Measurements from ENCODE around the gene MEX3C. TPM values are rescaled to one million over a fixed set of nuclear protein-coding genes. Genes with fewer than 3 reads are reported as not detected.

The MEX3C gene
- total and polyA plus RNA-seq, 2 experiments from 2014 or later = 28.8 to 109 TPM

GRCh38 chr18:51168960-51169662 lies 28.4 kb downstream of the MEX3C start (continued):
- TF ChIP-seq REST (IDR thresholded peaks at IDR 0.05; ENCODE audit: unreplicated experiment) = no peak
- TF ChIP-seq CTCF (conservative IDR thresholded peaks at IDR 0.05; ENCODE audit: low read depth in 2 of 2) = no peak
- TF ChIP-seq EZH2 (IDR thresholded peaks at IDR 0.05; ENCODE audit: low read depth, unreplicated experiment) = no peak

GRCh38 chr18:51168026-51168742 lies 29.3 kb downstream of the MEX3C start:
- Histone ChIP-seq H3K79me2 (replicated peaks; ENCODE audit: insufficient read depth) (no peaks in the 10 kb centered on the region), H3K27ac (ENCODE audit: low read depth) (peak overlapping the region; percentile 82), H3K36me3 (ENCODE audit: insufficient read depth) (no peaks in the 10 kb centered on the region), H3K9me2 (ENCODE audit: insufficient read depth) (0 out of 2 replicates have a peak, but pooled peaks cover 3% of the 10 kb centered on the region), H4K20me1 (replicated peaks; ENCODE audit: insufficient read depth) (no peaks in the 10 kb centered on the region), H3K27me3 (ENCODE audit: insufficient read depth) (no peaks in the 10 kb centered on the region), H3K4me1 (ENCODE audit: insufficient read depth) (peaks cover 40% of the 10 kb centered on the region), H3K4me3 (no peak overlapping the region), H3F3A (replicated peaks; ENCODE audit: low read depth) (no peaks in the 10 kb centered on the region), H3K4me2 (peak overlapping the region; percentile 5; the same call in 1 of the 2 replicates), H2AFZ (no peak overlapping the region)
- H3K27me3 Mint-ChIP-seq (ENCODE audit: insufficient read depth, low read depth, poor library complexity) = peaks cover 10% of the 10 kb centered on the region
- peak overlapping the region; percentile 90 for H3K27ac Mint-ChIP-seq
- peak; percentile 96 for DNase-seq (ENCODE audit: low spot score)
- H3K4me1 Mint-ChIP-seq = peaks cover 74% of the 10 kb centered on the region
- H3K4me3 Mint-ChIP-seq = peak overlapping the region; percentile 32
- ATAC-seq = peak; percentile 90
- peaks cover 3% of the 10 kb centered on the region; the same call in 2 of the 3 replicates for H3K36me3 Mint-ChIP-seq (ENCODE audit: low read depth)
- H3K9me3 Mint-ChIP-seq = no peaks in the 10 kb centered on the region
- no peak; the same call in 1 of the 2 replicates for TF ChIP-seq ETS1 (IDR thresholded peaks at IDR 0.05)
- peak; percentile 66; the same call in 1 of the 2 replicates for TF ChIP-seq NANOG (IDR thresholded peaks at IDR 0.05; ENCODE audit: borderline replicate concordance)
- TF ChIP-seq ZNF462 (CRISPR knock-in tag; IDR thresholded peaks at IDR 0.05) = peak; percentile 94
- TF ChIP-seq CREB1 (CRISPR knock-in tag; IDR thresholded peaks at IDR 0.05; ENCODE audit: low read depth) = peak; percentile 57
- peak; percentile 86 for TF ChIP-seq ZNF114 (CRISPR knock-in tag; IDR thresholded peaks at IDR 0.05)
